Measurements from ENCODE around the gene REXO1. TPM values are rescaled to one million over a fixed set of nuclear protein-coding genes. Genes with fewer than 3 reads are reported as not detected.
"Not testable (repeated sequence)": the region's sequence is repeated elsewhere in the genome, so short reads cannot be mapped to it uniquely, and the experiment has no call there.

REXO1 gene
- total and polyA plus RNA-seq, 2 of the 13 experiments (the other 11 are each of a cell fraction or from before 2014, with no cell fraction given) = 5.0 to 11.2 TPM

- FAIRE-seq; in situ Hi-C loops (cut with HindIII; ENCODE audit: extremely low pct_ligation_motif_present, low pct_unique_long_range_greater_than_20kb): not testable (repeated sequence)
- POLR2A ChIA-PET = interaction anchor here (0.8 to 2.1 kb wide), 9 partner anchors 9 to 600 kb away, joined by 3 to 13 read pairs (median 5); partner anchors contain the start of genes ABHD17A and GADD45B
Observed at GRCh38 chr19:1876496-1877279, 28.4 kb upstream of the REXO1 start.

More at GRCh38 chr19:1876496-1877279, 28.4 kb upstream of the REXO1 start:
- peak overlapping the region; percentile 79 for H3K27ac ChIP-seq (ENCODE audit: extremely low read length, insufficient read depth, low read length)
- H2AFZ ChIP-seq (ENCODE audit: low read length); intact Hi-C loops (cut with micrococcal nuclease; ENCODE audit: unreplicated experiment); H3K9me3 ChIP-seq (ENCODE audit: low read length); CTCF ChIA-PET (ENCODE audit: low intra/inter-chr PET ratio, low total read pairs); BruUV-seq (replicated peaks); H3K27me3 ChIP-seq (ENCODE audit: control insufficient read depth in 1 of 2, insufficient read depth in 2 of 2, low read length in 2 of 2); DNase-seq (ENCODE audit: low spot score); H4K20me1 ChIP-seq (ENCODE audit: insufficient read depth, low read length); H3K36me3 ChIP-seq (replicated peaks in 1 of 2; ENCODE audit: control insufficient read depth in 1 of 2, insufficient read depth in 2 of 2, low read length in 2 of 2); TF ChIP-seq ZBTB40 (IDR thresholded peaks at IDR 0.05): not testable (repeated sequence)
- peak overlapping the region in 2 of 3 experiments; percentile 94 to 99; a peak in 4 of 6 replicates for H3K4me3 ChIP-seq (replicated peaks in 1 of 3; ENCODE audit: insufficient read depth in 1 of 3, low read depth in 2 of 3, low read length in 3 of 3)
- peaks cover 36% of the 10 kb centered on the region for H3K4me1 ChIP-seq (ENCODE audit: insufficient read depth, low read length)
- ATAC-seq = peak; percentile 14
- peaks cover 32% of the 10 kb centered on the region for H3K79me2 ChIP-seq (ENCODE audit: insufficient read depth, low read length)
- TF ChIP-seq DZIP1 (CRISPR knock-in tag; IDR thresholded peaks at IDR 0.05) = peak; percentile 20; the same call in 1 of the 2 replicates
- peak; percentile 3; the same call in 1 of the 2 replicates for TF ChIP-seq PHF20 (CRISPR knock-in tag; IDR thresholded peaks at IDR 0.05)
- peak; percentile 99; the same call in 1 of the 2 replicates for TF ChIP-seq ZFP91 (CRISPR knock-in tag; IDR thresholded peaks at IDR 0.05; ENCODE audit: borderline replicate concordance)
- TF ChIP-seq ZNF563 (CRISPR knock-in tag; IDR thresholded peaks at IDR 0.05) = 0 out of 2 replicates have a peak, but pooled peaks have one; percentile 7
- 0 out of 2 replicates have a peak, but pooled peaks have one; percentile 2 for TF ChIP-seq ZBTB40 (CRISPR knock-in tag; IDR thresholded peaks at IDR 0.05)
- TF ChIP-seq MTERF4 (CRISPR knock-in tag; IDR thresholded peaks at IDR 0.05) = peak; percentile 26; the same call in 1 of the 2 replicates
- 94% methylated on average over 24 of the region's 53 CpGs for WGBS (ENCODE audit: low lambda C conversion rate)
- H3K9ac ChIP-seq (ENCODE audit: insufficient read depth, low read depth, low read length) = peak overlapping the region; percentile 91
- peak overlapping the region; percentile 97 for H3K4me2 ChIP-seq (ENCODE audit: low read depth, low read length)

Measured in HepG2 (cell line).